Body of pancreas (tissue), 4 donors: ENCODE measurements around the gene DUSP11. TPM values are rescaled to one million over a fixed set of nuclear protein-coding genes. Genes with fewer than 3 reads are reported as not detected.
A peak's percentile ranks its signal among the peaks of the same experiment; 100 is the strongest.

Experiments
- ATAC-seq: fragments of 150-250 bp; one replicate; pipeline ENCODE4 v1.9.1; 2016
- DNase-seq, 4 donors: peaks; one replicate each; pipeline ENCODE4 v3.0.0-alpha.2; 2019
- H3K27ac ChIP-seq, 4 donors: fragments of 200-600 bp; sonication (generic); 1 replicate in 3 of 4; 2 replicates in 1 of 4; pipeline versions ENCODE4 v1.5.1 to v1.6.1; 2016 to 2019; ENCODE audit warnings: mild to moderate bottlenecking in 1 of 4, mixed read lengths in 1 of 4, moderate library complexity in 1 of 4
- H3K27me3 ChIP-seq, 2 donors: fragments of 200-600 bp; sonication (generic); one replicate each; pipeline ENCODE4 v1.6.0; 2016; ENCODE audit warnings: mild to moderate bottlenecking in 1 of 2
- H3K36me3 ChIP-seq, 2 donors: fragments of 200-600 bp; sonication (generic); replicated peaks in 1 of 2; 2 replicates each; pipeline ENCODE4 v1.5.1; 2016; ENCODE audit warnings: low read depth in 2 of 2; ENCODE audit not compliant: insufficient read depth in 1 of 2
- H3K4me1 ChIP-seq: fragments of 200-600 bp; sonication (generic); one replicate; pipeline ENCODE4 v1.6.0; 2016
- H3K4me3 ChIP-seq, 2 donors: fragments of 200-600 bp; sonication (generic); 1 replicate in 1 of 2; 2 replicates in 1 of 2; pipeline ENCODE4 v1.5.1; 2016 to 2019
- H3K9me3 ChIP-seq, 3 donors: fragments of 200-600 bp; sonication (generic); 1 replicate in 2 of 3; 2 replicates in 1 of 3; pipeline ENCODE4 v1.5.1; 2016
- POLR2A ChIP-seq, 3 donors: fragments of 450-650 bp; IDR thresholded peaks; one replicate each; pipeline ENCODE4 v1.6.1; 2016; ENCODE audit warnings: antibody characterized with exemption in 3 of 3, mild to moderate bottlenecking in 2 of 3
- WGBS, 2 donors: methylation state at CpG; one replicate each; pipeline ENCODE4 v1.1.5; 2017; 5-methylcytosine and 5-hydroxymethylcytosine counted together
- intact Hi-C: fragments of 100-400 bp; cut with DNase I; formaldehyde crosslinking; loops from one replicate; pipeline ENCODE4 v1.15.1; 2023
- total RNA-seq, 2 donors: library from RNA; depleted of rRNA; stranded (reverse); fragments of >200 nt; gene quantifications; one replicate each; pipeline ENCODE4 v1.1.0, GENCODE V29; 2016
- TF ChIP-seq, protein P1 (sequence below), 7 experiments: fragments of 450-650 bp in 4 of 7; fragments of 200-600 bp in 3 of 7; sonication (generic) in 3 of 7; IDR thresholded peaks; one replicate each; pipeline ENCODE4 v1.5.1; 2016 to 2019; ENCODE audit warnings: antibody characterized with exemption in 7 of 7

DUSP11 gene
- total RNA-seq, 2 donors from 2014 or later: 10.9 to 13.7 TPM

GRCh38 chr2:73736855-73737779 is 42.8 kb downstream of the DUSP11 start, which contains the start of gene TPRKB:
TSS of gene TPRKB (minus strand) at chr2:73737345. CDS start at chr2:73734569, 2,776 bp downstream.
- TF ChIP-seq, protein P1, sequence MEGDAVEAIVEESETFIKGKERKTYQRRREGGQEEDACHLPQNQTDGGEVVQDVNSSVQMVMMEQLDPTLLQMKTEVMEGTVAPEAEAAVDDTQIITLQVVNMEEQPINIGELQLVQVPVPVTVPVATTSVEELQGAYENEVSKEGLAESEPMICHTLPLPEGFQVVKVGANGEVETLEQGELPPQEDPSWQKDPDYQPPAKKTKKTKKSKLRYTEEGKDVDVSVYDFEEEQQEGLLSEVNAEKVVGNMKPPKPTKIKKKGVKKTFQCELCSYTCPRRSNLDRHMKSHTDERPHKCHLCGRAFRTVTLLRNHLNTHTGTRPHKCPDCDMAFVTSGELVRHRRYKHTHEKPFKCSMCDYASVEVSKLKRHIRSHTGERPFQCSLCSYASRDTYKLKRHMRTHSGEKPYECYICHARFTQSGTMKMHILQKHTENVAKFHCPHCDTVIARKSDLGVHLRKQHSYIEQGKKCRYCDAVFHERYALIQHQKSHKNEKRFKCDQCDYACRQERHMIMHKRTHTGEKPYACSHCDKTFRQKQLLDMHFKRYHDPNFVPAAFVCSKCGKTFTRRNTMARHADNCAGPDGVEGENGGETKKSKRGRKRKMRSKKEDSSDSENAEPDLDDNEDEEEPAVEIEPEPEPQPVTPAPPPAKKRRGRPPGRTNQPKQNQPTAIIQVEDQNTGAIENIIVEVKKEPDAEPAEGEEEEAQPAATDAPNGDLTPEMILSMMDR (IDR thresholded peaks at IDR 0.05): peak in 1 of 7 experiments; percentile 11
- TF ChIP-seq POLR2A (IDR thresholded peaks at IDR 0.05): peak in 2 of 3 donors; percentile 75 to 76
- H3K27me3 ChIP-seq: no peaks in the 10 kb centered on the region
- peak within 1 kb of the TSS in 3 of 4 donors; percentile 49 to 68 (median 60) for H3K27ac ChIP-seq
- H3K9me3 ChIP-seq: no peaks in the 10 kb centered on the region
- peaks cover 1 to 4% of the 10 kb centered on the region in 2 donors for H3K36me3 ChIP-seq
- ATAC-seq (peak; percentile 100), DNase-seq (peak; percentile 95 to 98 (median 97))
- peaks cover 17% of the 10 kb centered on the region for H3K4me1 ChIP-seq
- intact Hi-C loops: no loop called here
- H3K4me3 ChIP-seq: peak within 1 kb of the TSS; percentile 62 to 65
- 0 to 3% methylated on average over 36 to 49 of the region's 49 CpGs for WGBS, 2 donors

DNA sequence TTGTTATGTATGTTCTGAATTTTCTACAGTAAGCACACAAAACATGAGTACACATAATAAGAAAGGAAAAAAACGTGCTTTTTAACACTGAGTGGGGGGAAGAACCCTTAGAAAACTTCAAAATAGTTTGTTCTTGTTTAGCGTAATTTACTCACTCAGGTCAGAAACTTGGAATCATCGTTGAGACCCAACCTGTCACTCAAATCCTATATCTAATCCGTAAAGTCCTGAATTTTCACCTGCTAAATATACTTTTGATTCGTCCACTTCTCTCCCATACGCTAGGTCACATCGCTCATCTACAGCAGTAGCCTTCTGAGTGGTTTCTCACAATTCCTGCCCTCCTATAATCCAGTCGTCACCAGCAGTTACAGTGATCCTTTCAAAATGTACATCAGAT is 43.5 kb downstream of the DUSP11 start:
- no peaks in the 10 kb centered on the region for H3K9me3 ChIP-seq
- H3K27me3 ChIP-seq: no peaks in the 10 kb centered on the region
- peaks cover 17% of the 10 kb centered on the region for H3K4me1 ChIP-seq
- ATAC-seq (no peak), DNase-seq (no peak)
- WGBS, 2 donors: 6 to 7% methylated on average over 8 of the region's 8 CpGs
- peak overlapping the region in 2 of 4 donors; percentile 2 to 68 for H3K27ac ChIP-seq
- H3K4me3 ChIP-seq: peak overlapping the region; percentile 62 to 65
- H3K36me3 ChIP-seq: peaks cover 4 to 8% of the 10 kb centered on the region in 2 donors
- intact Hi-C loops: no loop called here
- TF ChIP-seq, protein P1 (IDR thresholded peaks at IDR 0.05): no peak
- no peak for TF ChIP-seq POLR2A (IDR thresholded peaks at IDR 0.05)

DNA sequence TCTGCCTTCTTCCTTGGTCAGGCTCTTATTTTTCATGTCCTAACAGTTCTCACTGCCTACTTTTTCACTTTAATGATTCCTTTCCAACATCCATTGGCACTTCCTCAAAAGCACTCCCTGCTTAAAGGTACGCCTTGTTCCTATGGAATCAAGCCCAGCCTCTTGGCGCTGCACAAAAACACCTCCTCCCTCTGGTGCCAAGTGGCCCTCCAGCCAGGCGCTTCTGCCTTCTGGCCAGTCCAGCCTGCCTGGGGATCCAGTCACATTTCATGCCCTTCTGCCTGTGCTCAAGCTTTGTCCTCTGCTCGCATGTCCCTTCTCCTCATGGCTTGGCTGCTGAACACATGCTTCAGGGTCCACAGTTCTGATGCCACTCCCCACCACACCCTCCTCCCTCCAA is 49.1 kb downstream of the DUSP11 start:
- Histone ChIP-seq H3K27me3 (no peaks in the 10 kb centered on the region), H3K36me3 (peaks cover 4 to 16% of the 10 kb centered on the region in 2 donors), H3K4me1 (peaks cover under 1% of the 10 kb centered on the region), H3K9me3 (no peaks in the 10 kb centered on the region), H3K27ac (no peak overlapping the region), H3K4me3 (no peak overlapping the region)
- intact Hi-C loops: no loop called here
- no peak for ATAC-seq
- no peak for DNase-seq
- WGBS, 2 donors: 83 to 90% methylated on average over 4 of the region's 4 CpGs
- TF ChIP-seq, protein P1 (IDR thresholded peaks at IDR 0.05): no peak
- no peak for TF ChIP-seq POLR2A (IDR thresholded peaks at IDR 0.05)

DNA sequence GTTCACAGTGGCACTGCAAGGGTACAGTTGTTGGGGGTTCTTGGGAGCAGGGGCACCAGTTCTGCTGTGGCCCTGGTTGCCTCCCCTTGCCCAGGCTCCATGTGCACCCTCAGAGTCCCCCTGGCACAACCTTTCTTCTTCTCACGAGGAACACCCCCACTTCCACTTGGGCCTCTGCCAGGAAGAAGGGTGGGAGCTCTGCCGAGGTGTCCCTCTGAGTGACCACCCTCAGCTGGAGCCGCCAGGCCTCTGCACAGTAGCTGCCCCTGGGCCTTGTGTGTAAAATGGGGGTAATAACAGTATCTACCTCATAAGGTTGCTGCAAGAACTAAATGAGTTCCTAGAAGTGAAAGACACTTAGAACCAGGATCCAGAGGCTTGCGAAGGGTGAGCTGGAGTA is 51.2 kb downstream of the DUSP11 start:
- Histone ChIP-seq H3K27me3 (no peaks in the 10 kb centered on the region), H3K9me3 (no peaks in the 10 kb centered on the region), H3K36me3 (peaks cover 0 to 16% of the 10 kb centered on the region in 2 donors), H3K27ac (no peak overlapping the region), H3K4me1 (no peaks in the 10 kb centered on the region), H3K4me3 (no peak overlapping the region)
- TF ChIP-seq, protein P1 (IDR thresholded peaks at IDR 0.05): no peak
- TF ChIP-seq POLR2A (IDR thresholded peaks at IDR 0.05): no peak
- 81 to 87% methylated on average over 4 of the region's 4 CpGs for WGBS, 2 donors
- DNase-seq (no peak), ATAC-seq (no peak)
- intact Hi-C loops: no loop called here
